GM19025 (cell line): Measurements from ENCODE around the gene PRICKLE2.

Experiments used
- ATAC-seq: cut with Tn5 transposase; IDR thresholded peaks from one replicate; pipeline ENCODE4 v1.9.1; 2021; ENCODE audit warnings: mild to moderate bottlenecking, low read depth, moderate library complexity; ENCODE audit not compliant: unreplicated experiment

Gene PRICKLE2

GRCh38 chr3:64224826-64225610 lies at the start of gene PRICKLE2:
Gene PRICKLE2, minus strand, starts transcription at chr3:64225466. Its CDS starts 26,539 bp downstream, at chr3:64198927.
- ATAC-seq = peak; percentile 82

GRCh38 chr3:64272842-64273241 lies 47.6 kb upstream of the PRICKLE2 start:
- ATAC-seq = no peak

- ATAC-seq = no peak
These were observed 47.0 kb upstream of the PRICKLE2 start for GRCh38 chr3:64272271-64272670.

GRCh38 chr3:64271631-64272030 lies 46.4 kb upstream of the PRICKLE2 start:
- no peak for ATAC-seq

- no peak for ATAC-seq
These were observed 45.6 kb upstream of the PRICKLE2 start for GRCh38 chr3:64270866-64271260.

- no peak for ATAC-seq
These were observed 45.0 kb upstream of the PRICKLE2 start for GRCh38 chr3:64270142-64270865.

GRCh38 chr3:64268926-64269325 lies 43.7 kb upstream of the PRICKLE2 start:
- no peak for ATAC-seq

- no peak for ATAC-seq
These were observed 42.7 kb upstream of the PRICKLE2 start for GRCh38 chr3:64267721-64268604.

GRCh38 chr3:64266983-64267382 lies 41.7 kb upstream of the PRICKLE2 start:
- no peak for ATAC-seq

GRCh38 chr3:64266065-64266931 lies 41.0 kb upstream of the PRICKLE2 start:
- ATAC-seq = no peak

GRCh38 chr3:64265646-64266045 lies 40.4 kb upstream of the PRICKLE2 start:
- no peak for ATAC-seq

- ATAC-seq = no peak
These were observed 39.3 kb upstream of the PRICKLE2 start for GRCh38 chr3:64264501-64265109.

GRCh38 chr3:64262574-64263114 lies 37.4 kb upstream of the PRICKLE2 start:
- no peak for ATAC-seq

GRCh38 chr3:64260431-64260830 lies 35.2 kb upstream of the PRICKLE2 start:
- no peak for ATAC-seq

- ATAC-seq = no peak
These were observed 34.4 kb upstream of the PRICKLE2 start for GRCh38 chr3:64259636-64260035.

- ATAC-seq = no peak
These were observed 32.0 kb upstream of the PRICKLE2 start for GRCh38 chr3:64257100-64257755.

- ATAC-seq = no peak
These were observed 30.6 kb upstream of the PRICKLE2 start for GRCh38 chr3:64255741-64256340.

GRCh38 chr3:64254443-64254842 lies 29.2 kb upstream of the PRICKLE2 start:
- ATAC-seq = no peak
